DOHH2 (cell line): ENCODE measurements around the gene SLC33A1.

Experiments
- CTCF ChIP-seq: fragments of 200-600 bp; sonication (generic); IDR thresholded peaks from one replicate; pipeline ENCODE4 v1.5.1; 2014; ENCODE audit warnings: antibody characterized with exemption, mild to moderate bottlenecking, low read depth, low read length; ENCODE audit not compliant: poor library complexity, severe bottlenecking
- EZH2phosphoT487 ChIP-seq: fragments of 200-600 bp; sonication (generic); IDR thresholded peaks from 2 replicates; pipeline ENCODE4 v1.6.1; 2017; ENCODE audit warnings: borderline replicate concordance, mild to moderate bottlenecking, antibody characterized with exemption, low read length, moderate library complexity, mixed read lengths

GRCh38 chr3:155809181-155809580 lies 45.0 kb downstream of the SLC33A1 start:
- TF ChIP-seq CTCF: no peak
- no peak for TF ChIP-seq EZH2phosphoT487
